Ovary (tissue), 3 donors: ENCODE results near the gene LEKR1.

Source experiments
- CTCF ChIP-seq, 3 donors: fragments of 450-650 bp in 2 of 3; fragments of 200-600 bp in 1 of 3; IDR thresholded peaks; one replicate each; pipeline versions ENCODE4 v1.5.1 to v1.8.0; 2016 to 2022; ENCODE audit warnings: antibody characterized with exemption in 3 of 3, mild to moderate bottlenecking in 1 of 3
- EP300 ChIP-seq: sonication (generic); formaldehyde crosslinking; IDR thresholded peaks from one replicate; pipeline ENCODE4 v1.6.1; 2017; ENCODE audit warnings: antibody characterized with exemption
- POLR2A ChIP-seq: fragments of 450-650 bp; IDR thresholded peaks from one replicate; pipeline ENCODE4 v1.6.1; 2017; ENCODE audit warnings: antibody characterized with exemption, mild to moderate bottlenecking, moderate library complexity
- donor health status: DM: no; HTN: no; CAD: no.

- TF ChIP-seq CTCF (IDR thresholded peaks at IDR 0.05) (no peak), EP300 (no peak), POLR2A (no peak)
Measured at GRCh38 chr3:157059661-157060060, 233.5 kb downstream of the LEKR1 start.
